MCF 10A (cell line): Measurements from ENCODE around the gene SLC25A26. TPM values are rescaled to one million over a fixed set of nuclear protein-coding genes. Genes with fewer than 3 reads are reported as not detected.

Experiments
- BruUV-seq: library from RNA; stranded (reverse); fragments of 400-500 nt; replicated peaks from 2 replicates; lab custom pipeline; 2021; lab: Mats Ljungman, UMichigan
- CTCF ChIA-PET: fragments of 300-600 bp; sonication (Branson Sonifier 250); formaldehyde crosslinking; extraction: SDS; loops from one replicate; lab custom pipeline; 2021; ENCODE audit warnings: antibody characterized with exemption, inconsistent platforms; lab: Yijun Ruan, JAX
- POLR2A ChIA-PET: fragments of 300-600, 350-650 bp; sonication (Branson Sonifier 250); formaldehyde crosslinking; extraction: SDS; loops from one replicate; lab custom pipeline; 2020; ENCODE audit warnings: antibody characterized with exemption, inconsistent platforms; lab: Yijun Ruan, JAX
- DNase-seq: peaks from one replicate; pipeline ENCODE4 v3.0.0-alpha.2; 2018; ENCODE audit not compliant: unreplicated experiment
- H3K27ac Mint-ChIP-seq: one replicate; pipeline ENCODE4 v1.8.0; 2022; ENCODE audit warnings: mild to moderate bottlenecking, low read depth, mixed read lengths; ENCODE audit not compliant: unreplicated experiment
- H3K27me3 Mint-ChIP-seq: one replicate; pipeline ENCODE4 v1.8.0; 2022; ENCODE audit warnings: mixed read lengths; ENCODE audit not compliant: insufficient read depth, unreplicated experiment
- H3K36me3 Mint-ChIP-seq: one replicate; pipeline ENCODE4 v1.8.0; 2022; ENCODE audit warnings: mild to moderate bottlenecking, moderate library complexity, mixed read lengths; ENCODE audit not compliant: insufficient read depth, unreplicated experiment
- H3K4me1 Mint-ChIP-seq: one replicate; pipeline ENCODE4 v1.8.0; 2022; ENCODE audit warnings: mixed read lengths; ENCODE audit not compliant: insufficient read depth, unreplicated experiment
- H3K4me3 Mint-ChIP-seq: one replicate; pipeline ENCODE4 v1.8.0; 2022; ENCODE audit warnings: mild to moderate bottlenecking, moderate library complexity, mixed read lengths; ENCODE audit not compliant: unreplicated experiment
- H3K9me3 Mint-ChIP-seq: one replicate; pipeline ENCODE4 v1.8.0; 2022; ENCODE audit warnings: mixed read lengths; ENCODE audit not compliant: unreplicated experiment
- intact Hi-C: fragments of 100-400 bp; cut with micrococcal nuclease; formaldehyde crosslinking; loops from 2 replicates; pipeline ENCODE4 v1.14.1; 2022
- total RNA-seq: library from RNA; stranded (reverse); gene quantifications from 2 replicates; pipeline ENCODE4 v1.2.3, GENCODE V29; 2022
- TF ChIP-seq, protein P1 (sequence below): fragments of 200-600 bp; IDR thresholded peaks from one replicate; pipeline ENCODE4 v1.8.0; 2022; ENCODE audit warnings: antibody characterized with exemption, mild to moderate bottlenecking; ENCODE audit not compliant: unreplicated experiment

SLC25A26 gene
- total RNA-seq, 1 experiment from 2014 or later = 24.8 TPM

DNA sequence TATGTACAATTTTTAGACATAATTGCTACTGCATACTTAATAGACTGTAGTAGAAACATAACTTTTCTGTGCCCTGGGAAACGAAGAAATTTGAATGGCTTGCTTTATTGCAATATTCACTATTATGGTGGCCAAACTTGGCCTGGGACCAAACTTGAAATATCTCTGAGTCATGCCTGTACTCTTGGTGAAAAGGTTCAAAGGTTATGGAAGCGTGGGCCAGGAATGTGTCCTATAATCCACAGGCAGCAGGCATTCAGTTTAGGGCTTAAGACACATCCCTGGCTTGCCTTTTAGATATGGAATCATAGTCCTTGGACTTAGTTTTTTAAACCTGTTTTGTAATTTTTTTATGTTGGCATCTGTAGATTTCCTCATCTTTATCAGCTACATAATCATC is 155.8 kb downstream of the SLC25A26 start:
- CTCF ChIA-PET = no interaction called here
- no TSS peak for BruUV-seq

DNA sequence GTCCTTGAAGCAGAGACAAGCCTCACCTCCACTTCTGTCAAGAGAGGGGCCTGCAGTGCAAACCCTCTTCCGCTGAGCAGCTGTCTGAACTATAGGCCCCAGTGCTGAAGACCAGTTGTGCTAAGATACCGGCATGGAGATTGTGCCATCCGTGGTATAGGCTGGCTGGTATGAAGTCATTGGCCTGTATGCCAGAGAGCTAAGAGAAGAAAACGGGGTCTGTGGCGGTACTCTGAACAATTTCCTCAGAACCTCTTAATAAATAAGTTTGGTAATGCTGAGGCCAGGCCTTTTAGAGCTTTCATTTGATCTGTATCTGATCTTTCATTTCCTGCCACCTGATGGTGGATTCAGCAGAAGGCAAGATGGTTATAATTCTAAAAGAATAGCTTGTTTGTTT is 157.0 kb downstream of the SLC25A26 start:
- POLR2A ChIA-PET = interaction anchor here (0.8 to 1.0 kb wide), 3 partner anchors 28 to 334 kb away, joined by 3 to 5 read pairs (median 3); no protein-coding TSS in a partner anchor
- TF ChIP-seq, protein P1, sequence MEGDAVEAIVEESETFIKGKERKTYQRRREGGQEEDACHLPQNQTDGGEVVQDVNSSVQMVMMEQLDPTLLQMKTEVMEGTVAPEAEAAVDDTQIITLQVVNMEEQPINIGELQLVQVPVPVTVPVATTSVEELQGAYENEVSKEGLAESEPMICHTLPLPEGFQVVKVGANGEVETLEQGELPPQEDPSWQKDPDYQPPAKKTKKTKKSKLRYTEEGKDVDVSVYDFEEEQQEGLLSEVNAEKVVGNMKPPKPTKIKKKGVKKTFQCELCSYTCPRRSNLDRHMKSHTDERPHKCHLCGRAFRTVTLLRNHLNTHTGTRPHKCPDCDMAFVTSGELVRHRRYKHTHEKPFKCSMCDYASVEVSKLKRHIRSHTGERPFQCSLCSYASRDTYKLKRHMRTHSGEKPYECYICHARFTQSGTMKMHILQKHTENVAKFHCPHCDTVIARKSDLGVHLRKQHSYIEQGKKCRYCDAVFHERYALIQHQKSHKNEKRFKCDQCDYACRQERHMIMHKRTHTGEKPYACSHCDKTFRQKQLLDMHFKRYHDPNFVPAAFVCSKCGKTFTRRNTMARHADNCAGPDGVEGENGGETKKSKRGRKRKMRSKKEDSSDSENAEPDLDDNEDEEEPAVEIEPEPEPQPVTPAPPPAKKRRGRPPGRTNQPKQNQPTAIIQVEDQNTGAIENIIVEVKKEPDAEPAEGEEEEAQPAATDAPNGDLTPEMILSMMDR = no peak
- no peaks in the 10 kb centered on the region for H3K9me3 Mint-ChIP-seq
- BruUV-seq = no TSS peak
- peaks cover 9% of the 10 kb centered on the region for H3K4me1 Mint-ChIP-seq
- no peak overlapping the region for H3K27ac Mint-ChIP-seq
- CTCF ChIA-PET = interaction anchor here (0.6 to 2.5 kb wide), 11 partner anchors 9 to 526 kb away, joined by 3 to 12 read pairs (median 3); no protein-coding TSS in a partner anchor
- H3K27me3 Mint-ChIP-seq = no peaks in the 10 kb centered on the region
- H3K4me3 Mint-ChIP-seq = no peak overlapping the region
- DNase-seq = no peak
- peaks cover 73% of the 10 kb centered on the region for H3K36me3 Mint-ChIP-seq
- intact Hi-C loops = no loop called here

More for the DNA sequence above, 155.8 kb downstream of the SLC25A26 start:
- no peak overlapping the region for H3K4me3 Mint-ChIP-seq
- peaks cover 9% of the 10 kb centered on the region for H3K4me1 Mint-ChIP-seq
- H3K36me3 Mint-ChIP-seq = peaks cover 68% of the 10 kb centered on the region
- H3K27me3 Mint-ChIP-seq = no peaks in the 10 kb centered on the region
- H3K27ac Mint-ChIP-seq = no peak overlapping the region
- intact Hi-C loops = no loop called here
- no peaks in the 10 kb centered on the region for H3K9me3 Mint-ChIP-seq
- DNase-seq = peak; percentile 90
- TF ChIP-seq, protein P1 = no peak
- POLR2A ChIA-PET = no interaction called here

DNA sequence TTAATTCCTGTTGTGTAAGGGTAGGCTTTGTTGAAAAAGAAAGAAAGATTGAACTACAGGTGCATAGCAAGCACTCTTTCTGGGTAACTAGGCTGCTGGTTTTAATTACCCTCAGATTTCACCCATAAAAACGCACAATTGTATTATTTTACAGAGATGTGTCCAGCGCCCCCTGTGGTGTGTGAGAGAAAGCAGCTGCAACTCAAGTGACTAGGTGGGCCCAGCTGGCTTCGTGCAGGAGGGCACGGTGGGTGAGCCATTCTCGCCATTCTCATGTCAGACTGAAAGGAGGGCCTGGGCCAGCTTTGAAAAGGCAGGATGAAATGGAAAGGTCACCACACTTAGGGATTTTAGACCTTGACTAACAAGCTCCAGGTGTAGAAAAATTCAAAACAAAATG is 157.5 kb downstream of the SLC25A26 start:
- ChIA-PET POLR2A (interaction anchor here (0.8 to 1.0 kb wide), 3 partner anchors 28 to 334 kb away, joined by 3 to 5 read pairs (median 3); no protein-coding TSS in a partner anchor), CTCF (interaction anchor here (0.6 to 2.5 kb wide), 10 partner anchors 24 to 526 kb away, joined by 3 to 12 read pairs (median 4); no protein-coding TSS in a partner anchor)
- BruUV-seq = TSS peak; percentile 23

DNA sequence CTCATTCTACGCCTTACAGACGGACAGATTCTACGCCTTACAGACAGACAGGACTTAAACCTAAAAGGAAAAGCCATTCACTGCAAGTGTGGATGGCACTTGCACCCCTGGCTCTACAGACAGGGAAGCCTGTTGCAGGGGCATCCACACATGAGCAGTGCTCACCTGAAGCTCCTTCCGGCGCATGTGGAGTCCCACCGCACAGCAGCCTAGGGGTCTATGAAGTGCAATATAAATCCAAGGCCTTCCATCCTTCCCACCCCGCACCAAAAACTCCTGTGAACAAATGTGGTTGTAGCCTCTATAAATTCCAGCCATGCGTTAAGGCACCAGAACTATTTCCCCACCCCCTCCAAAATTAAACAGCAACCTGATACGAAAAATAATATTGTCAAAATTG is 158.8 kb downstream of the SLC25A26 start:
- ChIA-PET CTCF (interaction anchor here (1.1 to 2.5 kb wide), 3 partner anchors 19 to 28 kb away, joined by 3 to 12 read pairs (median 4); no protein-coding TSS in a partner anchor), POLR2A (no interaction called here)
- no peak overlapping the region for H3K4me3 Mint-ChIP-seq
- H3K27ac Mint-ChIP-seq = no peak overlapping the region
- TF ChIP-seq, protein P1 = no peak
- intact Hi-C loops = no loop called here
- no peak for DNase-seq
- no peaks in the 10 kb centered on the region for H3K9me3 Mint-ChIP-seq
- H3K27me3 Mint-ChIP-seq = no peaks in the 10 kb centered on the region
- TSS peak; percentile 30 for BruUV-seq
- peaks cover 82% of the 10 kb centered on the region for H3K36me3 Mint-ChIP-seq
- peaks cover 9% of the 10 kb centered on the region for H3K4me1 Mint-ChIP-seq

More for the DNA sequence above, 157.5 kb downstream of the SLC25A26 start:
- H3K4me1 Mint-ChIP-seq = peaks cover 9% of the 10 kb centered on the region
- H3K27me3 Mint-ChIP-seq = no peaks in the 10 kb centered on the region
- no peak overlapping the region for H3K4me3 Mint-ChIP-seq
- H3K27ac Mint-ChIP-seq = no peak overlapping the region
- TF ChIP-seq, protein P1 = peak; percentile 23
- peaks cover 78% of the 10 kb centered on the region for H3K36me3 Mint-ChIP-seq
- intact Hi-C loops = no loop called here
- peak; percentile 16 for DNase-seq
- no peaks in the 10 kb centered on the region for H3K9me3 Mint-ChIP-seq
